ENCODE results near the gene PDSS2.
"Not testable (repeated sequence)": the region's sequence is repeated elsewhere in the genome, so short reads cannot be mapped to it uniquely, and the experiment has no call there.

PDSS2 gene

DNA sequence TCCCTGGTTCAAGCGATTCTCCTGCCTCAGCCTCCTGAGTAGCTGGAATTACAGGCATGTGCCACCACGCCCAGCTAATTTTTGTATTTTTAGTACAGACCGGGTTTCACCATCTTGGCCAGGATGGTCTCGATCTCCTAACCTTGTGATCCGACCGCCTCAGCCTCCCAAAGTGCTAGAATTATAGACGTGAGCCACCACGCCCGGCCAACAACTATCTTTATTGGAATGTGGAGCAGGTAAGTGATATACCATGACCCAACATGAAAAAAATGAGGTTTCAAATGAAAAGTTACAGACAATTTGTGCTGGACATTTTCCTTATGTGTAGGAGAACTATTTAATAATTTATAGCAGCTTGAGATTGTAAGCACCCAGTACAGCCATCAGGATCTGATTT, 340.8 kb downstream of the PDSS2 start:
- DNase-seq (ENCODE audit: low read depth) = not testable (repeated sequence)

DNA sequence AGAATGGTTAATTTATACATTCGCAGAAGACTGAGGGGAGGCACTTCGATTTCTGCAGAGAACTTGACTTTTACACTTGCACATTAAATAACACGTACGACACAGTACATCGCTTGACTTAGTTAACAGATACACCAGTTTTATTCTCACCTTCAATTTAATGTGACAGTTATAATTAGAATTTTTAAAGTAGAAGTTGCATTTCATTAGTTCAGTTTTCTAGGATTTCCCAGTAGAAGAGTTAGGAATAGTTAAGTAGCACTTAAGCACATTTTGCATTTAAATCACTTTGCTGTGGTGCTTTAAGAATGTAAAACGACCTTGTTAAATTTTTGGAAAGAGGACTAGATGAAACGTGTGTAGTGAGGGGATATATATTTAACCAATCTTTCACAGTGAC, 342.4 kb downstream of the PDSS2 start:
- DNase-seq (ENCODE audit: low read depth) = no peak

DNA sequence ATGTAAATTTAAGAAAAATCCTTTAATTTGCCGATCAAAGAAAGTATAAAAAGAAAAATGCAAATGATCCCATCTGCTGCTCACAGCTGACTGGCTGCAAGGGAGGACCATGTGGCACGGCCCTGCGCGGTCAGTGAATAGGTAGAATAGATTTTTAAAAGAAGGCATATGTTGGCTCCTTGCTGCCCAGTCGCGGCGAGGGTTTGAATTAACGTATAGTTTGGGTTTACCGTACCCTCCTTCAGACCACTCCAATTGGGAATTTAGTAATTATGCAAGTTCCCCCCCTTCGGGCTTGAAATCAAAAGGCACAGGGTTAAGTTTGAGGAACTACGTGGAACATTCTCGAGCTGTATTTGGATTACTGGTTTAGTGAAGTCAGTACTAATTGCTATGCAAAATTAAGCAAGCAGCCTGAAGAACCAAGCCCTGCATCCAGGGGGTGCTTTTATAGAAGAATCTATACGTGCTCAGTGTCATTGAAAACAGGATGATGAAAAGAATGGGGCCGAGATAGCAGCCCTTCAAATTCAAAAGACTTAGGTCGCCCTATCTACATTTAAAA, 343.0 kb downstream of the PDSS2 start:
- DNase-seq (ENCODE audit: low read depth) = no peak

DNA sequence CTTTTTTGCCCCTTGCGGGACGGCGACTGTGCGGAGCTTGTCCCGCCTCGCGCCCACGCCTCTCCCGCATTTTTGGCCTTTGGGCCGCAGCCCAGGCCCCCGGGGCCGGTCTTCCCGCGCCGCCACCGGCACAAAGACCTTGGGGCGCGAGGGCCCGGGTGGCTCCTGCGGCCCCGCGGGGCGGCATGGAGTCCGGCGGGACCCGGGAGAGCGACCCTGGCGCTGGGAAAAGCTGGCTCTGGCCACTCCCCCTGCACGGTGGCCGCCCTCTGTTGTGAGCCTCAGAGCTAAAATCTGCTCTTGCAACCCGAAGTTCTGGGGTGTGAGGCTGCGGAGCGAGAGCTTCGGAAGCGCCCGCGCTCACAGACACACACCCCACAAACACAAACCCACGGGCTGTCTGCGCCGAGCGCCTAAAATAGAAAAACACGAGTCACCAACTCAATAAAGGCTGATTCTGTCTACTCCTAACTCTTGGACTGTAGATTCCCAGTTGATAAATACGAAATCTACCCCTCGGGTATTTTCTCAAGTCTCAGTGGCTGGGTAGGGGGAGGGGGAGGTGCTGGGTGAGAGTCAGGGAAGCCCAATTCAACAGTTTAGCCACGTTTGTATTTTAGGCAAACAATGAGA, 343.6 kb downstream of the PDSS2 start:
- peak; percentile 4 for DNase-seq (ENCODE audit: low read depth)

DNA sequence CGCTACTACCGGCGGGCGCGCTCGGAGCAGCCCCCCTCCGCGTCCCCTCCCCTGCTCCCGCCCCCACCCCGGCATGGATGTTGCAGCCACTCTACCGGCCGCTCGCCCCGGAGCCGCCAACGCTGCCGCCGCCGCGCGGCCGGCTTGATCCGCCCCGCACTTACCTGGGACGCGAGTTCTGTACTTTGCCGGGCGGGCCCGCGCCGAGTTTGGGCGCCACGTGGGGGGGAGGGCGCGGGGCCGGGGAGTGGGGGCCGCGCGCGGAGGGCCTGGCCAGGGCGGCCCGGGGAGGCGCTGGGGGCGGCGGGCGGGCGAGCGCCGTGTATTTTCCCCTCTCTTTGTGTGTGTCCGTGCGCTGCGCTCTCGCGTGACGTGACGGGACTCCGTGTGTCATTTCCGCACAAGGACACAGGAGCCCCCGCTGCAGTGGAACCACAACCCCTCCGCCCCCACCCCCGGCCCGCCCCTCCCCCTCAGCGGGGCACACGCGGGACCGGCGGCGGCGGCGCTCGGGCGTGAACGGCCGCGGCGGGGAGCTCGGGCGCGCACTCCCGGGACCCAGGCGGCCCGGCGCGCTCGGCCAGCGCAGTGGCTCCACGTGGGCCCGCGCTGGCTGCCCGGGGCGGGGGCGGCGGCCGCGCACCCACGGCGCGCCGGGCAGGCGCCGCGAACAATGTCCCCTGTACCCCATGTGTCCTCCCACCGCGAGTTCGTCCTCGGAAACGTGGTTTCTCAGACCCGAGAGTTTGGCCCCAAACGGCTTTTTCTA, 344.3 kb downstream of the PDSS2 start, which contains the start of gene BEND3:
Gene BEND3 (minus strand): TSS at position 590 of the 769 bp plus-strand sequence. CDS start 16,230 bp downstream, outside the sequence.
- DNase-seq (ENCODE audit: low read depth) = peak; percentile 30

DNA sequence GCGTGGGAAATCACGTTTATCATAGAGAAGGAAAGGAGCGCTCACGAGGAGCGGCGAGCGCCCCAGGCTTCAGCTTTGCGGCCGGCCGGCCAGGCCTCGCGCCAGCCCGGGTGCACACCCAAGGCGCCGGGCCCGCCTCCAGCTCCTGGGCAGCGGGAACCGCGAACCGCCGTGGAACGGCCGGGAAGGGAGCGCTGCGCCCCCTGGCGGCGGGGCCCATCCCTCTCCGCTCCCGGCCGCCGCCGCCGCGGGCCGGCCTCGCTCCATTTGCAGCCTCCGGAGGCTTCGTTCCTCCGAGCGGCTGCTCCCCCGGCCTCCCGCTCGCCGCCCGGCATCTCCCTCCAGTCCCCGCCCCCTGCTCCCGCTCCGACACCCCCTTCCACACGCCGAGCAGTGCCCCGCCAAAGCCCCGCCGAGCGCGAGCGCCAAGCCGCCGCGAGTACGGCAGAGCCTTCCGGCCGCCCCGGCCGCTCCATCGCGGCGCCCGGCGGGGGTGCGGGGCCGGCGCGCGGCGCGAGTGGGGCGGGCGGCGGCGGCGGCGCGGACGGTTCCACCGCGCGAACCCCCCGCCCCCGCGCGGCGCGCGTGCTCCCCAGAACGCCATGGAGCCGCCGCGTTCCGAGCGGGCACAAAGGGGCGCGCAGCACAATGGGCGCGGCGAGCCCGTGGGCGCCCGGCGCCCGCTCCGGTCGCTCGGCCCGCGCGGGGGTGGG, 345.0 kb downstream of the PDSS2 start:
- DNase-seq (ENCODE audit: low read depth) = peak; percentile 59

DNA sequence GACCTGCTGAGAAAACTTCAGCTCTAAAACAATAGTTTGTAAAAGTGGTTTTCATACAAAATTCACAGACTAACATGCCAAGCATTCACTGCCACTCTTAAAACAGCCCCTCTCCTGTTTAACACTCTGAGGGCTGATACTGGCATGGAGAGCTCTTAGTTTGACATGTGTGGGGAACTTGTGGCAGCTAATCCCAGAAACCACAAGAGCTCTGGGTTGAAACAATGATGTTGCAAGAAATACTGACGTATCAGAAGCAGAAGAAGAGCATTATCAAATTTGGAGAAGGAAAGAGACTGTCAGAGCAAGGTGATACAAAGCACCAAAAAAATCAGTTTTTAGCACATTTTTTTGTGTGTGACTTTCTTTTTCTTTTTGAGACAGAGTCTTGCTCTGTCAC, 349.2 kb downstream of the PDSS2 start:
- no peak for DNase-seq (ENCODE audit: low read depth)

DNA sequence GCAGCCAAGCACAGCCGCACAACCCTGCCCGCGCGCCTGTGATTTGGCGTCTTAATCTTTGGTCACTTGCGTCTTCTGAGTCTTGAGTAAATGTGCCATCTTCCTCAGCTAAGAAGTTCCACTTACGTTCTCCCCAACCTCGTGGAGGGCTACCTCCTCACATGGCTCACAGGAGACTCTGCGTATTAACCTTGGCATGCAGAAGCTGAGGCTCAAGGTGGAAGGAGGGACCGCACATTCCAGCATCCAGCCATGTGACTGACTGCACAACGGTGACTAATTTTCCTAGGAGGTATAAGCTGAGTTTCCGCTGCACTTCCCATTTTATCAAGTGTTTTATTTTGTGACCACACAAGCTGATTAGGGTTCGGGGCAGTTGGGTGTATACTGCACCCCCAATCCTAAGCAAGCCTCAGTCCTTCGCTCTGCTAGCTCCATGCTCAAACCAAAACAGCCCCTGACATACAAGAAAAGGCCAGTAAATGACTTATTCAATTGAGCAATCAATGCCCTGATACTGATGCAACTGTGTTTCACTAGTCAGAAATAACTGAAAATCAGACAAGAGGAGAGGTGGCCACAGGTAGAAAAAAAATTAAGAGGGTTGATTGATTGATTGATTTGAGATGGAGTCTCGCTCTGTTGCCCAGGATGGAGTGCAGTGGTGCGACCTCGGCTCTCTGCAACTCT, 351.0 kb downstream of the PDSS2 start:
- no peak for DNase-seq (ENCODE audit: low read depth)

DNA sequence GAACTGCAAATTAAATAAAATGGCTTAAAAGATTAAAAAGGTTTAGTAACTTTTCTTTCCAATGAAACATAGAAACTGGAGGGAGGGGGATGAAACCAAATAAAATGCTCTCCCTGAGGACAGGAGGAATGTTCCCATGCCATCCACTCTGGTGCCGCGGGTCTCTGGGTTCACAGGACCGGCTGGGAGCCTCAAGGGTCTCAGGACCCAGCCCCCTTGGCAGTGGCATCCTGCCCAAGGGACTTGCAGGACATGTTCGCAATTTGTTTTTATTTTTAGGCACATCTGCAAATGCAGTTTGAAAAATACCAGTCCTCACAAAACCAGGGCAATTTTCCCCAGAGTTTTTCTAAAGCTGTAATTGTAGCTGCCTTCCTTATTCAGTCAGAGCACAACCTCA, 351.6 kb downstream of the PDSS2 start:
- DNase-seq (ENCODE audit: low read depth) = no peak

DNA sequence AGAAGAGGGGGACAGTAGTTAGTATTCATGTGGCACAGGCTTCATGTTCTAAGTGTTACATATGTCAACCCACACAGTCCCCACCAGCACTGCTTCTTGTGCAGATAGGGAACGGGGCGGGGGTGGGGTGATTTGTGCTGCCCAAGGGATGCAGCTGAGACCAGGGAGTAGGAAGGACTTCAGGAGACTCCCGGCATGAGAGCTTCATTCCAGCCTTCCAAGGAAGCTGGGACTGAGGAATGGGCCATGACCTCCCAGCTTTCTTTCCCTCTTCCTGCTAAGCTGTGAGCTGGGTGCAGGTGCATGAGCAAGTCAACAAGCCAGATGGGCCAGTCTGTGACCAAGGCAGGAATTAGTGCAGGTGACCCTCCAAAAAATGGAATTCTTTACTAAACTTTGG, 353.2 kb downstream of the PDSS2 start:
- no peak for DNase-seq (ENCODE audit: low read depth)

DNA sequence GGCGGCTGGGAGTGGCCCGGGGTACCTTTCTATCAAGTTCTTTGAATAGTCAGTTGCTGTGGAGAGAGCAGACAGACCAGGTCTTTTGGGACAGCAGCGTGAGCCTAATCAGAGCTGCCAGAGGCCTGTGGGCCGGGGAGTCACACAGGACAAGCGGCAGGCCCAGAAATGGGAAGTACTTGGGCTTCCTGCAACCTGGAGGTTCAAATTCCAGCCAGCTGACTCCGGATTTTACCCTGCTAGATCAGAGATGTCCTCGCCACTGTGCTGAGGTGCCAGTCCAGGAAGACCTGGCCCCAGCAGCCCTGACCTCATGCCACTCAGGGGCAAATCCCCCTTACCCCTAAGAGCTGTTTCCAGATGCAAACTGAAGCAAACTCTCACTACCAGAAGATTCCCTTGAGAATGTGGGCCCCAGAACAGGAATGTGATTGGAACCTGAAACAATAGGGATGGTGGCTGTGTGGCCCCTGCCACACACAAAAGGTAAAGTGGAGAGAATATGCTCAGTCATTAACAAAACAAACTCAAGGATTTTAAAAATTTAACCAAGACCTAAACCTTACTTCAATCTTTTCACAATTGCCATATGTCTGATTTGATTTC, 353.8 kb downstream of the PDSS2 start:
- DNase-seq (ENCODE audit: low read depth) = no peak

DNA sequence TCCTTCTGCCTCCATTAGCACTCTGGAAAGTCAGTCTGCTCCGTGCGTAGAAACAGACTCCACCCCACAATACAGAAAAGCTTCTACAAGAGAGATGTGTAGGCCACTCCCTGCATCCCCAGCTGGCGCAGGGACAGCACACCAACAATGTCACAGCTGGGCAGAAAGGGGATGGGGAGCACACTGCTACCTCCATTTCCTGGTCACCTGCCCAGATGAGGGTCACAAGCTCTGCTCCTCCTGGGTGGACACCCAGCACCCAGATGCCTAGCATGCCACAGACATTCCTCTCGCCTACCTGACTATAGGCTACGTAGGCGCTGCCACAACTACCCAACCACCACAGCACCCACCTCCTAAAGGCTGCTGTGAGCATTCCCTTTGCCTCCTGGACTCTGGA, 356.3 kb downstream of the PDSS2 start:
- DNase-seq (ENCODE audit: low read depth) = no peak
